HG03378 (cell line): Measurements from ENCODE around the gene ARMC7.
"Not testable (repeated sequence)": the region's sequence is repeated elsewhere in the genome, so short reads cannot be mapped to it uniquely, and the experiment has no call there.

ENCODE experiments used
- ATAC-seq: cut with Tn5 transposase; IDR thresholded peaks from one replicate; pipeline ENCODE4 v1.9.1; 2021; ENCODE audit warnings: mild to moderate bottlenecking, moderate library complexity; ENCODE audit not compliant: unreplicated experiment

The ARMC7 gene

DNA sequence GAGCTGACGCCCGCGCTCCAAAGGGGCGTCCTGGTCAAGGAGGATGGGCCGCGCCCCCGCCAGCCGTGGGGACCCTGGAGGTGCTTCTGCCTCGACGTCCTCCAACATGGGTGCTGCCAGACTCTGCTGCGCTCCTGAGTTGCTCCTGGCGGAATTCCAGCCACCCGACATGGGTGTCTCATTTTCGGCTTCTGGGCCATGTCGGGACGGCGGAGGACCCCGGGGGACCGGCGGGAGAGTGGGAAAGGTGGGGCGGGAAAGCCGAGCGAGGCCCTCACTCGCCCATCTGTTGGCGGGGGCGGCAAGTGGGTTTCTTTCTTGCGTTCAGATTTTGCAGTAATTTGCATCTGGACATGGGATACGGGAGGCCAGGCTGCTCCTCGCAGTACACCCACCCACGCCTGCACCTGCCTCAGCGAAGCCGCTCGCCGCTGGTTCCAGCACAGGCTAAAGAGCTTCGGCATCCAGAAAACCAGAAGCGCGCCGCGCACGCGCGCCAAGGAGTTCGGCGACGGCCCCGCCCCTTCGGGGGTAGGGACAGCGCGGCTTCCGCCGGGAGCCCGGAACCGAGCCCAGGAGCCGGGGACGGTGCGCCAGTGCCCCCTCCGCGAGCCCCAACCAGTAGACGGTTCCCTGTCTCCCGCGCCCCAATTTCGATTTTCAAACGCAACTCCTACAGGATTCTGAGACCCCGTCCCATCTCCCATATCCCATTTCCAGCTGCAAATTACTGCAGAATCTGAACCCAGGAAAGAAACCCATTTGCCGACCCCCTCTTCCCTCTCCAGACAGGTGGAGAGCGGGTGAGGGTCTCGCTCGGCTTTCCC, at the start of gene ARMC7:
TSS of gene ARMC7 (plus strand) at position 563 of the 827 bp plus-strand sequence. CDS start 320 bp downstream, outside the sequence.
- peak; percentile 44 for ATAC-seq

DNA sequence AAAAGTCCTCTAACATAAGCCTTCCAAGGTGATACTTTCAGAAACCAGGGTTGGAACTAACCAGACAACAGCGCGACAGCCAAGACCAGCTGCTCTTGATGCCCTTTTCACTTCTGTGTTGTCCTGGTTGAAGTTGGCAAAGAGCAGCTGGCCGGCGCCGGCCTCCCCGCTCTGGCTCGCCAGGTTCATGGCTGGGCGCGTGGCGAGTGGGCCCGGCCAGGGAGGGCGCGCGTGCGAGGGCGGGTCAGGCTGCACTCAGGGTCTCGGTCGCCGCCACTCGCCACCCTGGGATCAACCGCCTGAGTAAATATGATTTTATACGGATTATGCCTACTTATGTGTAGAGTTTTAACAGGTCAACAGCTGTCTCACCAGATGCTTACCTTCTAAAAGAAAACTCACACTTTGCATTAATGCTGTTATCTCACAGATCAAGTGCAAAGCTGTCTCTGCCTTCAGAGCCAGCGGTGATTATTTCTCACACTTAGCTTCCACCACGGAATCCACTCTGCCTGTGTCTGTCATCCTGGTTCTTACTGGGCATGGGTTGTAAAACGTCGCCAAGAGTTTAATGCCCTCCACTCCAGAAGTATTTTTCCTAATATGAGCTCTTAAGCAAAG, 49.2 kb upstream of the ARMC7 start:
- ATAC-seq, result no peak

DNA sequence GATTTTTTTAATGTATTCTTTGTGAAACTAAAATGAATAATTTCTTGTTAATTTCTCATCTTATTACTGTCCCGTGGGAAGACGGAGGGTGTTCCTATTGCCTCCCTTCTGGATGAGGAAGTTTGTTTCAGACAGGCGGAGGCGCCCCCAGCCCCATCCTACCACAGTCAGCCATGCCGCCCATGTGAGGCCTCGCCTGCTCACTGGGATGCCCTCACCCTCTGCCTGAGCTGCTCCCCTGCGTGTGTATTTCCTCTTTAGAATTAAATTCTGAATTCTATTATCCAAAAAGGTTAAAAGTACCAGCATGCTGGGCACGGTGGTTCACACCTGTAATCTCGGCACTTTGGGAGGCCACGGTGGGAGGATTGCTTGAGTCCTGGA, 48.7 kb upstream of the ARMC7 start:
- no peak for ATAC-seq

DNA sequence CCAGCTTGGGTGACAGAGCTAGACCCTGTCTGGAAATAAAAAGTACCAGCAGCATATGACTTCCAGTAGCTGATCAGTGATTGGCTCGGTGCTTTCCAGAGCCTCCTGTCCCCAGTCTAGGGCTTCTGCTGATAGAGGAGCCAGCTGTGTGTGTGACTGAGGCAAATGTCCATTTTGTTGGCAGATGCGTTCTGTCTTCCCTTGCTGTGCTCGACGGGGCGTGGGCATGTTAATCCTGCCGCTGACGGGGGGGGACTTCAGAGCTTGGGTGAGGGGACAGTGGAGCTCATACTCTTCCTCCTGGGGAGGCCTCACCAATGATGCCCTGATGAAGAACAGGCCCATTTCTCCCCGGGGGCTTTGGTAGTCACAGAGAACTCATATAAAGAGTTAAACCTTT, 48.2 kb upstream of the ARMC7 start:
- ATAC-seq, result no peak

DNA sequence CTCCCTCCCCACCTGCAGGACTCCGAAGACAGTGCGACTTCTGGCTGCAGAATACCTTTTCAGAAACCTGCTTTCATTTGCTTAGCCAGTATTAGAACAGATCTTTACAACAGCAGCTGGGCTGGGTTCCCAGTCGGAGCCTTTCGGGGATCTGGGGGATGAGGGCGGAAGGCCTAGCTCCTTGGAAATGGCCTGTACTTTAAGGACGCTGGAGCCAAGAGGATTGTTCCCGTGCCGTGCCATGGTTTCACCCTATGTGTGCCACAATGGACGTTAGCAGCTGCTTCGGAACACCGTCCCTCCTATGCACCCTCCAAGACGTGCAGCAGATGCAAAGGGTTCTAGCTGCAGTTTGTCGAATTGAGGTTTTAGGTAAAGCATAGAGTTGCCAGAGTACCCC, 46.6 kb upstream of the ARMC7 start:
- ATAC-seq, result no peak

DNA sequence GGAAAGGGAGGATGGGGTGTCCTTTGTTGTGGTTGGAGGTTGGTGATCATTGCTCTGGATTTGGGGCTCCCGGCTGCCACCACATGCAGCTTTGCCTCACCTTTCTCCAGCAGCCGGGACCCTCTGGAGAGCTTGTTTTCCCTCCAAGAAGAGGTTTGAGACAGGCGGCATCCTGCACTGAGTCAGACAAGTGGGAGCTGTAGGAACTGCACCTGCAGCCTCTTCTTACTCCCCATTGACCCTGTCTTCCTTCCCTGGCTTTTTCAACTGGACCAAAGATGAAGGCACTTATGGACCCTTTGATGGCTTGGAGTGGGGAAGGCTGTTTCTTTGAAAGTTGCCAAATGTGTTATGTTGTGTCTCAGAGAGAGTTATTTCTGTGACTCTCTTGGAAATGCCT, 46.1 kb upstream of the ARMC7 start:
- ATAC-seq, result no peak

GRCh38 chr17:75064040-75064439, 45.7 kb upstream of the ARMC7 start:
- ATAC-seq, result no peak

DNA sequence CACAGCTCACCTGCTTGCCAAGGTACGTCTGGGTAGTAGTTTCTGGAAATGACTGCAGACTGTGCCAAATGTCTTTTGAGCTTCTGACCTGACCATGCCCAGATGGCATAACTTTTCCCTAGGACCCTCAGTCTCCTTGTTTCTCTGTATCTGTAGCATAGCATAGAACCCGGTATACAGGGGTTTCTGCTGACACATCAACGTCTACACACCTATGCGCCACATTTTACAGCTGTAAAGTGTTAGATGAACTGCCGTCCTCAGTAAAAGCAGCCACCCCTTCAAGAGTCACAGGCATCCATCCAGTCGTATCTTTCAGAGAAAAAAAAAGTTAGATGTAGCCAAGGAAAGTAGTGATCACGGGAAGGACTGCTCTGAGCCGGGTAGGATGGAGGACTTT, 45.3 kb upstream of the ARMC7 start:
- ATAC-seq, result no peak

DNA sequence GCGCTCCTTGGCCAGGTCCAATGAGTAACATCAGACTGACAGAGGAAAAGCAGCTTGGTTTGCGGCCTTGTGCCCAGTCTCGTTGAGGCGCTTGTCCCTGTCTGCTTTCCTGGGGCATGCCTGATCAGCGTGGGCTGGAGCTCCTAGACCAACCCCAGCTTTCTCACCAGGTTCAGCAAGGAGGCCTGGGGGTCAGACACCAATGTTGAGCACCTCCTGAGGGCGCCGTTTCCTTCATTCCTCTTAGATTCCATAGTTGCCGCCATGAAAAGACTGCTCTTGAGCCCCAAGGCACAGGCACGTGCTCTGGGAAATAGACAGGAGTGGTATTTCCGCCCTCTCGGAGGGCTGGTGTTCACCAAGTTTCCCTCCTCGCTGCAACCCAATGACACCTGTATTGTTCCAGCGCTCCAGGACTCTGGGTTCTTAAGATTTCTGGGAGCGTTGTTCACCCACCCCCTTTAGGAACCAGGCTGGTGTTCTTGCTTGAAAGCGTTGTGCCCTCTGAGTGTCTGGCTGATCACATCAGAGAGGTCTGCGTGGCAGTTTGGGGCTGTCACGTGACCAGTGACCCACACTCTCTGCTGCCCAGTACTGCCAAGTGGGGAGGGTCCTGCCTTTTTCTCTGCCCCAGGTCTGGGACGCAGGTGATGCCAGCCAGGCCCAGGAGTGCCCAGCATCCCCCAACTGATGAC, 44.8 kb upstream of the ARMC7 start:
- no peak for ATAC-seq

DNA sequence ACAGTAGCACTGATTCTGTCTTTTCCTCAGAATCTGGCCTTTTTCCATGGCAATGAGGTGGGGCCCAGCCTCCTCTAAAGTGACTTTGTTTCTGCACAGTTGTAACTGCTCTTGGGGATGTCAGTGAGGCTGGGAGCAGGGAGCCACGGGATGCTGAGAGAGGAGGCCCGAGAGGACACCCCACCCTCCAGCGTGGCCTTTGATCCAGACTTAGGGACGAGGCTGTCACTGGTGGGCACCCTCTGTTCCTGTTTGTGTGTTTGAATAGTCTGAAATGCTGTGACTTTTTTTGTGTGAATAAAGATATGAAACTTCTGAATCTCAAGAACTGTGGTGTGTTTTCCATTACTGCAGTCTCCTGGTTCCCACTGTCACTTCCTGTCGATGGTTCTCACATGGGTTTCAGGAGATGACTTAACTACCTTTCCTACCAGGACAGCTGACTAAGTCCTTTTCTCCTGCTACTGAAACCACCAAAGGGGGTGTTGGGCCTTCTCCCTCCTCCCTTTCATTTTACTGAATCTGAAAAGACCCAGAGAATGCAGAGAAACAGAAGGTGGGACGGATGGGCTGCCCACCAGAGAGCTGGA, 44.1 kb upstream of the ARMC7 start:
- no peak for ATAC-seq

DNA sequence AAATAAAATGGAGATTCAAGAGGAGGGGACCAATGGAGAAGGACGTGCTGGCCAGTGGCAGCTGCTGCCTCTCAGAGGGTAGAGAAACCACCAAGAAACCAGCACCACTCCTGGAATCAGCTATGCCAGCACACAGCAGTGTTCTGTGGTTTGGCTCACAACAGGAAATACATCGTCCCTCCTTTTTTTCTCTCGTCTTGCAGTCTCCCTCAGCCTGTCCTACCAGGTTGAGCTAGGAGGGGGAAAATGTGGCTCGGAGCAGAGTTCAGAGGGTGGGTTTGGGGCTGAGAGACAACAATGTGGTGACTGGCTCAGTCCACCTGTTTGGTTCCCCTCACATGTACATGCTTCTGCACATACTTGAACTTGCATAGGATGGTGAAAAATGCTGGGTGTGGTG, 41.9 kb upstream of the ARMC7 start:
- ATAC-seq, result no peak

DNA sequence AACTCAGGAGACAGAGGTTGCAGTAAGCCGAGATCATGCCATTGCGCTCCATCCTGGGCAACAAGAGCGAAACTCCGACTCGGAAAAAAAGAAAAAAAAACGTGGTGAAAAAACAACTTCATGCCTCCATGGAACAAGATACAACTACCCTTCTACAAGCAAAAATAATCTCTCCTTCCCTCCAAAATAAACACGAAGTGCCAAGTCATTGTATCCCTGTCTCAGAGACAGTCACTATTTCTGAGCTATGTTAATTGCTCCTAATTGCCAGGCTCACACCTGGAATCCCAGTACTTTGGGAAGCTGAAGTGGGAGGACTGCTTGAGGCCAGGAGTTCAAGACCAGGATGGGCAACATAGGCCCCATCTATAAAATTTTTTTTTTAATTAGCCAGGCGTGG, 41.0 kb upstream of the ARMC7 start:
- no peak for ATAC-seq

DNA sequence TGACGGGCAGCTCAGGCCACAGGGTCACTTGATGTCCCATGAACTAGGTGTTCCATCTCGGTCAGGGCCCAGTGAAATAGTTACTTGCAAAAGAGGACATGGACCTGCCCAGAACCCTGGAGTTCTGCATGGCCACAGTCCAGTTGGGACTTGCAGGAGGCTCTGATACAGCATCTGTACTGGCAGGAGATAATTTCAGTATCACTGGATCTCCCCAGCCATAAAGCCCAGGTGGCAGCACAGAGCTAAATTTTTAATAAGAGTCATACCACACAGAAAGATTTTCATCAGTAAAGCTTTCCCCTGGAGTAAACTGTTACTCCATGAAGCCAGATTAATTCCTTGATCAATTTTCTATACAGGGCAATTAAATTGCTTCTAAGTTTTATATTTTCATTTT, 40.0 kb upstream of the ARMC7 start:
- no peak for ATAC-seq

DNA sequence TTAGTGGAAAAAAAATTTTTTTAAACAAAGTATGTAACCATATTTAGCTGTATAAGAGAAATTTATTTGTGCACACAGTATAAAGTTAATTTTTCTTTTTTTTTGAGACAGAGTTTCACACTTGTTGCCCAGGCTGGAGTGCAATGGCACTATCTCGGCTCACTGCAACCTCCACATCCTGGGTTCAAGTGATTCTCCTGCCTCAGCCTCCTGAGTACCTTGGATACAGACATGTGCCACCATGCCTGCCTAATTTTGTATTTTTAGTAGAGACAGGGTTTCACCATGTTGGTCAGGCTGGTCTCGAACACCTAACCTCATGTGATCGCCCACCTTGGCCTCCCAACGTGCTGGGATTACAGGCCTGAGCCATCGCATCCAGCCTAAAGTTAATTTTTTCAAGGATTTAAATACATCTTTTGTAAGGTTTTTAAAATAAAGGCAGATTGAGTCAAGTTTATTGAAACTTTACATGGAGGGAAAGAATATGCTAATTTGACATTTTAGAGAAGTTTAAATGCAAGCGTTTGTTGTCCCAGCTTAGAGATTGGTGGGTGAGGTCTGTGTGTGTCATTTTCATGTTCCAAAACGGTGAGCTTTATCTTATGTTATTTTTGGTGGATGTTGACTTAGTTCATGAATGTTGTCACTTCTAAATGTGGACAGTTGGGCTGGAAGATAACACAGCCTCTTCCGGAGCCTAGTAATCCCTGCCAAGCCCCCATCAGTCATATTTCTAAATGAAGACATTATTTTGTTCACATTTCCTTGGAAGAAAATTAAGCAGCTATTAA, 38.1 kb upstream of the ARMC7 start:
- ATAC-seq, result not testable (repeated sequence)

GRCh38 chr17:75072909-75073308, 36.9 kb upstream of the ARMC7 start:
- ATAC-seq, result not testable (repeated sequence)

GRCh38 chr17:75073618-75074047, 36.1 kb upstream of the ARMC7 start:
- no peak for ATAC-seq

GRCh38 chr17:75074532-75074931, 35.2 kb upstream of the ARMC7 start:
- no peak for ATAC-seq

- no peak for ATAC-seq
Measured at GRCh38 chr17:75075597-75076336, 34.0 kb upstream of the ARMC7 start.

- ATAC-seq, result no peak
Measured at GRCh38 chr17:75077072-75077495, 32.7 kb upstream of the ARMC7 start.
